HG03039 (cell line): ENCODE data around the gene CREBRF.
"Not testable (repeated sequence)": the region's sequence is repeated elsewhere in the genome, so short reads cannot be mapped to it uniquely, and the experiment has no call there.

Experiments used
- ATAC-seq: cut with Tn5 transposase; IDR thresholded peaks from one replicate; pipeline ENCODE4 v1.9.1; 2021; ENCODE audit warnings: mild to moderate bottlenecking, moderate library complexity; ENCODE audit not compliant: unreplicated experiment

Gene CREBRF

GRCh38 chr5:173033923-173034322, 22.2 kb upstream of the CREBRF start:
- no peak for ATAC-seq

GRCh38 chr5:173035904-173036707, 20.0 kb upstream of the CREBRF start:
- peak; percentile 39 for ATAC-seq

- no peak for ATAC-seq
Observed at GRCh38 chr5:173039188-173039587, 17.0 kb upstream of the CREBRF start.

GRCh38 chr5:173039964-173040363, 16.2 kb upstream of the CREBRF start:
- ATAC-seq: no peak

GRCh38 chr5:173041881-173042762, 14.0 kb upstream of the CREBRF start:
- ATAC-seq: no peak

- no peak for ATAC-seq
Observed at GRCh38 chr5:173042763-173043107, 13.4 kb upstream of the CREBRF start.

- ATAC-seq: no peak
Observed at GRCh38 chr5:173045474-173045873, 10.7 kb upstream of the CREBRF start.

- not testable (repeated sequence) for ATAC-seq
Observed at GRCh38 chr5:173047096-173047837, 8.9 kb upstream of the CREBRF start.

GRCh38 chr5:173047838-173048105, 8.4 kb upstream of the CREBRF start:
- ATAC-seq: no peak

- ATAC-seq: no peak
Observed at GRCh38 chr5:173050791-173051190, 5.4 kb upstream of the CREBRF start.

GRCh38 chr5:173051746-173052145, 4.4 kb upstream of the CREBRF start:
- no peak for ATAC-seq

- no peak for ATAC-seq
Observed at GRCh38 chr5:173053041-173053440, 3.1 kb upstream of the CREBRF start.

GRCh38 chr5:173055042-173055721, 970 bp upstream of the CREBRF start:
- ATAC-seq: no peak

GRCh38 chr5:173055722-173055982, 500 bp upstream of the CREBRF start:
- ATAC-seq: peak; percentile 0

- ATAC-seq: peak; percentile 25
Observed at GRCh38 chr5:173056783-173057061, 570 bp downstream of the CREBRF start.

- peak; percentile 75 for ATAC-seq
Observed at GRCh38 chr5:173057062-173057924, 1.1 kb downstream of the CREBRF start.

- ATAC-seq: no peak
Observed at GRCh38 chr5:173062141-173062540, 6.0 kb downstream of the CREBRF start.

GRCh38 chr5:173065155-173065554, 9.0 kb downstream of the CREBRF start:
- no peak for ATAC-seq

GRCh38 chr5:173069671-173070070, 13.5 kb downstream of the CREBRF start:
- ATAC-seq: no peak

- no peak for ATAC-seq
Observed at GRCh38 chr5:173075137-173075843, 19.1 kb downstream of the CREBRF start.
